ENCODE data around the gene PTGIS. TPM values are rescaled to one million over a fixed set of nuclear protein-coding genes. Genes with fewer than 3 reads are reported as not detected.

The PTGIS gene
- total RNA-seq, 1 donor from 2014 or later = 12.2 TPM

DNA sequence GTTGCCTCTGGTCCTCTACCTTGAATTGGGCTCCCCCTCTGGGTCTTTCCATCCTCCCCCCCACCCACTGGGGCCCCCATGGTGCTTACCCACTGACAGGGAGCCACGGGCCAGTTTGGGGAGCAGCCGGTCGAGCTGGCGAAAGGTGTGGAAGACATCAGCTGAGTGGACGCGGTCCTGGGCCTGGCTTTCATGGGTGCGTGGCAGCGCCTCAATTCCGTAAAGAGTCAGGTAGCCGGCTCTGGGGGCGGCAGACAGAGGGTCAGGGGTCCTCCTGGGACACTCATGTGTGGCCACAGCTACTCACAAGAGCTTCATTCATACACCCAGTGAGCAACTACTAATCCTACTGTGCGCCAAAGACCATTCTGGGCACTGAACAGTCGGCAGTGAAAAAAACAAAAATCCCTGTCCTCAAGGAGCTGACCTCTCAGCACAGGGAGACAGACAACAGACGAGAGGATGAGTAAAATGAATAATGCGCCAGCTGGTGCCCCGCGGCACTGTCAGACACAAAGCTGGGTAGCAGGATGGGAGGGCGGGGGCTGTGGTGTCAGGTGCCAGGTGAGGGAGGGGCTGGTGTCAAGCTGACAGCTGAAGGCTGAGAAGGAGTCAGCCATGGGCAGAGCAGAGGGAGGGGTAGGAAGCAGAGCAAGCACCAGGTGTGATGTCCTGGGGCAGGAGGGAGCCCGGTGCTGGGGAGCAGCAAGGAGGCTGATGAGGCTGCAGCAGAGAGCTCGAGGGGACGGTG lies 28.3 kb downstream of the PTGIS start:
- TF ChIP-seq, protein P1, sequence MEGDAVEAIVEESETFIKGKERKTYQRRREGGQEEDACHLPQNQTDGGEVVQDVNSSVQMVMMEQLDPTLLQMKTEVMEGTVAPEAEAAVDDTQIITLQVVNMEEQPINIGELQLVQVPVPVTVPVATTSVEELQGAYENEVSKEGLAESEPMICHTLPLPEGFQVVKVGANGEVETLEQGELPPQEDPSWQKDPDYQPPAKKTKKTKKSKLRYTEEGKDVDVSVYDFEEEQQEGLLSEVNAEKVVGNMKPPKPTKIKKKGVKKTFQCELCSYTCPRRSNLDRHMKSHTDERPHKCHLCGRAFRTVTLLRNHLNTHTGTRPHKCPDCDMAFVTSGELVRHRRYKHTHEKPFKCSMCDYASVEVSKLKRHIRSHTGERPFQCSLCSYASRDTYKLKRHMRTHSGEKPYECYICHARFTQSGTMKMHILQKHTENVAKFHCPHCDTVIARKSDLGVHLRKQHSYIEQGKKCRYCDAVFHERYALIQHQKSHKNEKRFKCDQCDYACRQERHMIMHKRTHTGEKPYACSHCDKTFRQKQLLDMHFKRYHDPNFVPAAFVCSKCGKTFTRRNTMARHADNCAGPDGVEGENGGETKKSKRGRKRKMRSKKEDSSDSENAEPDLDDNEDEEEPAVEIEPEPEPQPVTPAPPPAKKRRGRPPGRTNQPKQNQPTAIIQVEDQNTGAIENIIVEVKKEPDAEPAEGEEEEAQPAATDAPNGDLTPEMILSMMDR (IDR thresholded peaks at IDR 0.05; ENCODE audit: unreplicated experiment) = no peak
- Mint-ChIP-seq H3K36me3 (ENCODE audit: low read depth, unreplicated experiment) (peaks cover 15% of the 10 kb centered on the region), H3K27me3 (ENCODE audit: unreplicated experiment) (no peaks in the 10 kb centered on the region), H3K27ac (ENCODE audit: unreplicated experiment) (no peak overlapping the region), H3K4me1 (ENCODE audit: unreplicated experiment) (no peaks in the 10 kb centered on the region), H3K4me3 (ENCODE audit: unreplicated experiment) (no peak overlapping the region), H3K9me3 (ENCODE audit: unreplicated experiment) (no peaks in the 10 kb centered on the region)
- no peak for DNase-seq (ENCODE audit: low spot score)

DNA sequence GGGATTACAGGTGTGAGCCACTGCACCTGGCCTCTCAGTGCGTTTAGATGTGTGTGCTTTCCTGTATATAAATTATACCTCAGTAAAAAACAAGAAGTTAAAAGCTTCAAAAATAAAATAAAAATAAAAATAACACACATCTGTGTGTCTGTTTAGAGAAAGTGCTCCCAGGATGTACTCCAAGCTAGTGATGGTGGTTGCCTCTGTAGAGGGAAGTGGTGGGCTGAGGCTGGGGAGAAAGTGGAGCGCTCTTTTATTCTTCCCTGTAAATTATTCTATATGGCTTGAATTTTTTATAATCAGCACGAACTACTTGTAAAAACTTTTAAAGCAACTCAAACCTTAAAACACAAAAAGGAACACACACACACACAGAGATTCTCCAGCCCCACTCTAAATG lies 29.0 kb downstream of the PTGIS start:
- no peak overlapping the region for H3K27ac Mint-ChIP-seq (ENCODE audit: unreplicated experiment)
- H3K9me3 Mint-ChIP-seq (ENCODE audit: unreplicated experiment) = no peaks in the 10 kb centered on the region
- peaks cover 3% of the 10 kb centered on the region for H3K4me1 Mint-ChIP-seq (ENCODE audit: unreplicated experiment)
- DNase-seq (ENCODE audit: low spot score) = no peak
- H3K27me3 Mint-ChIP-seq (ENCODE audit: unreplicated experiment) = no peaks in the 10 kb centered on the region
- peaks cover 15% of the 10 kb centered on the region for H3K36me3 Mint-ChIP-seq (ENCODE audit: low read depth, unreplicated experiment)
- TF ChIP-seq, protein P1 (IDR thresholded peaks at IDR 0.05; ENCODE audit: unreplicated experiment) = no peak
- no peak overlapping the region for H3K4me3 Mint-ChIP-seq (ENCODE audit: unreplicated experiment)

DNA sequence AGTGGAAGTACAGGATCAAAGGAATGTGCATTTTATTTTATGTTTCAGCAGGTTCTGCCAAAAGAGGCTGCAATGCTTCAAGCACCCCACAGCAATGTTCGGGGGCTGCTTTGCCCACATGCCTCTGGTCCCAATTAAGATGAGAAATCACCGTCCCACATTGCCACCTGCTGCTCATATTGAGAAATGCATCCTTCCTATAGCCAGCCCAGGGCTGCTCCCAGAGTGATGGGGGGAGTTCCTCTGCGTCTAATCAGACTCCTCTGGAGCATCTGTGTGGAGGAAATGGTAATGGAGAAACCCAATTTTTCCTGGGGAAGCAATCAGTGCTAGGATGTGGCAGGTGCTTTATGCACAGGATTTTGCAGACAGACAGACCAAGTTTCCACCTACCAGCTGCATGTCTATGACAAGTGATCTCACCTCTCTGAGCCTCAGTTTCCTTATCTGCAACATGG lies 33.7 kb downstream of the PTGIS start:
- Mint-ChIP-seq H3K27me3 (ENCODE audit: unreplicated experiment) (no peaks in the 10 kb centered on the region), H3K4me1 (ENCODE audit: unreplicated experiment) (peaks cover 3% of the 10 kb centered on the region), H3K27ac (ENCODE audit: unreplicated experiment) (no peak overlapping the region), H3K4me3 (ENCODE audit: unreplicated experiment) (no peak overlapping the region), H3K9me3 (ENCODE audit: unreplicated experiment) (no peaks in the 10 kb centered on the region), H3K36me3 (ENCODE audit: low read depth, unreplicated experiment) (peaks cover 7% of the 10 kb centered on the region)
- TF ChIP-seq, protein P1 (IDR thresholded peaks at IDR 0.05; ENCODE audit: unreplicated experiment) = peak; percentile 80
- DNase-seq (ENCODE audit: low spot score) = peak; percentile 79

DNA sequence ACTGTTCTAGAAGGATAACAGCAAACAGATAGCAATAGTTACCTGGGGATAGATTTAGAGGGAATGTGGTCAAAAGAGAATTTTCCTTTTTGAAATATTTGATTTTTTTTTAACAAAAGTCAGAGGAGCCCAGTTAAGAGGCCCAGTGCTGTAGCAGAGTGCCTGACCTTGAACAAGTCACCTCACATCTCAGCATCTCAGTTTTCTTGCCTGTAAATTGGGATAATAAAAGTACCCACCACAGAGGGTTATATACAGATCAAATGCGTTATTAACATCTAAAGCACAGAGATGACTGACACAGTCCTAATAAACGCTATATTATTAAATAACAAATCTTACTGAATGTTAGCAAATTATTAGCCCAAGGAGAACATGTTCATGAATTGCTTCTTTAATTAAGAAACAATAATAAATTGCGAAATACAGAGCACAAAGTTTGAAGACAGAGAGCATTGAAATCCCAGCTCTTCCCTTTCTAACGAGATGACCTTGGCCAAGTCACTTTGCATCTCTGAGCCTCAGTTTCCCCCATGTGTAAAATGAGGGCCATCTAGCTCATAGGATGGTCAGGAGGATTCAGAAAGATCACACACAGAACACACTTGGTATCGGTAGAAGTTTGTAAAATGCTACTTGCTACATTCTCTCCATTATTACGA lies 35.5 kb downstream of the PTGIS start:
- H3K27ac Mint-ChIP-seq (ENCODE audit: unreplicated experiment) = no peak overlapping the region
- TF ChIP-seq, protein P1 (IDR thresholded peaks at IDR 0.05; ENCODE audit: unreplicated experiment) = no peak
- no peaks in the 10 kb centered on the region for H3K36me3 Mint-ChIP-seq (ENCODE audit: low read depth, unreplicated experiment)
- H3K9me3 Mint-ChIP-seq (ENCODE audit: unreplicated experiment) = no peaks in the 10 kb centered on the region
- peaks cover 3% of the 10 kb centered on the region for H3K4me1 Mint-ChIP-seq (ENCODE audit: unreplicated experiment)
- H3K27me3 Mint-ChIP-seq (ENCODE audit: unreplicated experiment) = no peaks in the 10 kb centered on the region
- DNase-seq (ENCODE audit: low spot score) = no peak
- H3K4me3 Mint-ChIP-seq (ENCODE audit: unreplicated experiment) = no peak overlapping the region

DNA sequence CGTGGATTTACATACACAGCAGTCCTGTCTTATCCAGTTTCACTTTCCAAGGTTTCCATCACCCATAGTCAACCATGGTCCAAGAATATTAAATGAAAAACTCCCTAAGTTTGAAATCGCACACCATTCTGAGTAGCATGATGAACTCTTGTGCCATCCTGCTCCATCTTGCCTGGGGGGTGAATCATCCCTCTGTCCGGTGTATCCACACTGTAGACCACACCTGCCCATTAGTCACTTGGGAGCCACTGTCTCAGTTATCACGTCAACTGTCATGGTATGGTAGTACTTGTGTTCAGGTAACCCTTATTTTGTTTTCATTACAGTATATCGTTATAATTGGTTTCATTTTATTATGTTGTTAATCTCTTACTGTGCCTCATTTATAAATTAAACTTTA lies 38.5 kb downstream of the PTGIS start:
- Mint-ChIP-seq H3K27ac (ENCODE audit: unreplicated experiment) (no peak overlapping the region), H3K4me1 (ENCODE audit: unreplicated experiment) (peaks cover 2% of the 10 kb centered on the region), H3K4me3 (ENCODE audit: unreplicated experiment) (no peak overlapping the region), H3K36me3 (ENCODE audit: low read depth, unreplicated experiment) (peaks cover 8% of the 10 kb centered on the region), H3K9me3 (ENCODE audit: unreplicated experiment) (no peaks in the 10 kb centered on the region), H3K27me3 (ENCODE audit: unreplicated experiment) (no peaks in the 10 kb centered on the region)
- TF ChIP-seq, protein P1 (IDR thresholded peaks at IDR 0.05; ENCODE audit: unreplicated experiment) = no peak
- DNase-seq (ENCODE audit: low spot score) = no peak
